NCI-H146 treated with DMSO at 0.1 percent for 48 hours (cell line): Measurements from ENCODE around the gene FAM227A.
"Not testable (repeated sequence)": the region's sequence is repeated elsewhere in the genome, so short reads cannot be mapped to it uniquely, and the experiment has no call there.

Experiments
- DNase-seq: peaks from one replicate; lab custom pipeline; 2025; ENCODE audit not compliant: unreplicated experiment; lab: John Stamatoyannopoulos, UW

Gene FAM227A

DNA sequence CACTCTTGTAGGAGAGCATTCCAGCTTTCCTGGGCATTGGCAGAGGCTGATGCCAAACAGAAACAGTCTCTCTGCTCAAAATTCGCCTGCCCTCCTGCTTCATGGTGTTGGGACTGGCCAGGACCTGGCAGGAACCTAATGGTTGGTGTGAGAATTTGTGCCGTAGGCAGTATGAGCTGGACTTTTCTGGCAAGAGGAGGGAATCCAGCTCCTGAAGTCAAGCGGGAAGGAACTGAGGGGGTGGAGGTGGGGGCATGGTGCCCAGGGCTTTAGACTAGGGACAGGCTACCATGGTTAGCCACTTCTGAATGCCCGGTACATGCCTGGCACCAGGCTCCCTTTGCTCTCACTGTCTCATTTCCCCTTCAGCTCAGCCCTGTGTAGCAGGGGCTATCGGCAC lies 18.7 kb upstream of the FAM227A start:
- DNase-seq = no peak

DNA sequence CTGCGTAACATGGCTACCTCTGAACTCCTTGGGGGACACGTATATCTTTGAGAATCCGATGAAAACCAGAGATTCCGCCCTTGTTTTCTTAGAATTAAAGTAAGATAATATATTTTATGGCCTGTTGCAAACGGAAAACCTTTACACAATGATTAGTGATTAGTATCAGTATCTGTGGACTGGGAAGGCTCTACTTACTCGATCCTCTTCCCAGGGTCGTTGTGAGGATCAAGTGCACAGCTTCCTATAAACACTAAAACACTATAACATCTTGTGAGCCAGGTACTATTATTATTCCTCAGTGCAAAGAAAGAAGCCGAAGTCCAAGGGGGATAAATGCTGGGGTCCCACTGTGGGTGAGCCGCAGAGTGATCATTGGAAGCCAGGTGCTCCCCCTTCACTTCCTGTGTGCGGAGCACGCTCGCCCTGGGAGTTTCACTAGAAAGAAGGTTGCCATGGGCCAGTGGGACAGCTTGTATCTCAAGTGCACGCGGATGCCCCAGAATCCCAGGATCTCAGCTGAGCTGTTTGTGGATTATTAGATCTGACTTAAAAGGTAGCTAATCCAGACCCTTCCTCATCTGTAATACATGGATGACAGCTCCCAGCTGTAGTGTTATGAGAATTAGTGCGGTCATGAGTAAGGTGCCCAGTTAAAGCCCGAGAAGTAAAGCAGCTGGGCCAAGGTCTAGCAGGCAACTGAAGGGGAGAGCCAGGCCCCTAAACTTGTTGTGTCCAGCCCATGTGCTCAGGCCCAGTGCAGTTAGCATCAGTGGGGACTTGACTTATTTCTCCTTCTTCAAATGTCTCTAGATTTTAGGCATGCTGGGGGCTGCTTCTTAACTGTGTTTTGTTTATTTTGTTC lies 1.1 kb upstream of the FAM227A start:
- DNase-seq = peak; percentile 19

DNA sequence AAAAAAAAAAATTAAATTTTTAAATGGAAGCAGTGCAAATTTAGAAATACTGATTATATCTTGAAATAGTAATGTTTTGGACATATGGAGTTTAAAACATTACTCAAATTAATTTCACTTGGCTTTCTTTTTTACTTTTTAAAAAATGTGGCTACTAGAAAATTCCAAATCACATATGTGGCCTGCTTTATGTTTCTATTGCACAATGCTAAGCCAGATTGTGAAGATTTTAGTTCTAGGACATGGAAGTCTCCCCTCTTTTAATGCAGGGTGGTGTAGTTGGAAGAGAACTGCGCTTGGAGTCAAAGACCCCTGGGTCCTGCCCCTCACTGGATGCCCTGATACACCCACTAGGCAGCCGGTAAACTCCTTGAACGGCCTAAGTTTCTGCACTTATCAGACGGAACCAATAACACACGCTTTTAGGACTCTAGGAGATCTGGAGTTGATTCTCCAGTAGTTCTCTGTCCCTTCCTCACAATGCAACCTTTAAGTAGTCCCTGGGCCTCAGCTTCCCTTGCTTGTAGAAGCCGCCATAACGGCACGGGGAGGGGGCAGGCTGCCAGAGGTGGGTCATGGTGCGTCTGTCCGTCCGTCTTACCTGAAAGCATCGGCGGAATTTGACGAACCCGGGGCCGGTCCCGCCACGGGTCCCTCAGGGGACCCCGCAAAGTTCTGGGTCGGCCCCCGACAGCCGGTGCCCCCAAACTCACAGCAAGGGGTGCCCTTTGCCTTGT lies 505 bp downstream of the FAM227A start:
- DNase-seq = peak; percentile 34

DNA sequence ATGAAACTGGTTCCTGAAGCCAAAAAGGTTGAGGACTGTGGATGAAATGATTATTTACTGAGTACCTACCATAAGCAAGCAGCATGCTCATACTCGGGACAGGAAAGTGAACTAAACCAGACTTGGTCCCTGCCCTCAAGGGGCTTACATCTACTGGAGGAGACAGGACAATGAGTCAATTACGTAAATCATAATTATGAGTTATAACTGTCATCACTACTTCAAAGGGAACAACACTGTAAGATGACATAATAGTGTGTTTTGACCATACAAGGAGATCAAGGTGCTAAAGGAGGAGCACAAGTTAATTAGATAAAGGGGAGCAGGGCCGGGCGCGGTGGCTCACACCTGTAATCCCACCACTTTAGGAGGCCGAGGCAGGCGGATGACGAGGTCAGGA lies 2.5 kb downstream of the FAM227A start:
- DNase-seq = no peak

DNA sequence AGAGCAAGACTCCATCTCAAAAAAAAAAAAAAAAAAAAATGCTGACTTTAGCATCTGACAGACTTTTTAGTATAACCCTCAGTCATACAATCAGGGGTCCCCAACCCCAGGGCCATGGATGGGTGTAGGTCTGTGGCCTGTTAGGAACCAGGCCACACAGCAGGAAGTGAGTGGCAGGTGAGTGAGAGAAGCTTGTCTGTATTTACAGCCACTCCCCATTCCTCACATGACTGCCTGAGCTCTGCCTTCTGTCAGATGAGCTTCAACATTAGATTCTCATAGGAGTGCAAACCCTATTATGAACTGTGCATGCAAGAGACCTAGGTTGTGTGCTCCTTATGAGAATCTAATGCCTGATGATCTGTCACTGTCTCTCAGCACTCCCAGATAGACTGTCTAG lies 3.3 kb downstream of the FAM227A start:
- no peak for DNase-seq

DNA sequence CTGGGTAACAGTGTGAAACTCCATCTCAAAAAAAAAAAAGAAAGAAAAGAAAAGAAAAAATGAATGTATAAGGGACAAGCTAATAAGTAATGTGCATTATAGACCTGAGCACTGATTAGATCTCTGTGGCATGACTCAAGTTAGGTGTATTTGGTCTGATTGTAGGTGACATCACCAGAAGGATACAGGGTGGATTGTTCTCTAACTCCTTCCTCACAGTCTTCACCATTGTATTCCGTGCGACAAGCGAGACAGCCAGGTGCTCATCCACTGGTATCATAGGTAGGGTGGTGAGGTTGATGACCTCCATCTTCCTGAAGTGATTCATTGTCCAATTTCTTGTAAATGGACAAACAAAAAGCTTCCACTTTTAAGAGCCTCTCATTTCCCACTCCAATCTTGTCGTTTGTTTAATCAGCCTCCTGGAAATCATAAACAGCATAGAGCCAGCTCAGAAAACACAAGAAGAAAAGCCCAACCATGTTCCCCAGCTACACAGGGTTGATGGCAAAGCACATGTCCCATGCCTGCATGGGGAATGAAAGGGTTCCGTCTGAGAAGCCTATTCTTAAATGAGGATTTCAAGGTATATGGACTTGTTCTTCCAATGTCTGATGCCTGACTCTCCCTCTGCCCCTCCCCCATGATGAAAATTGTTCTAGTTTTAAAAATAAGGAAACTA lies 6.2 kb downstream of the FAM227A start:
- no peak for DNase-seq

DNA sequence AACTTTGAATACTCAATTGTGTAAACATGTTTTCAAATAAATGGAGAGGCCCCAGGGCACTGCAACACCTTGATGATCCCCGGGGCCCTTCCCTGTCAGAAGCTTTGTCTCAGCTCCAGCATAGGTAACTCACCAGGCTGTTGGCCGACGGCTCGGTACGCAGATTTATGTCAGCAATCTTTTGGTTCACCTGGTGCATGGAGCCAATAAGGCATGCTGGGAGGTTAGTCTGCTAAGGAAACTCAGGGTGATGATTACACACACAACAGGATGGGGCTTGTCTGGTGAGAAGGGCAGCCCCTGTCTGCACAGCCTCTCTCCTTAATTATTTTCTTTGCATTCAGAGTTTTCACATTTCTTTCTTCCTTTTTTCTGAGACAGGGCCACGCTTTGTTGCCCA lies 10.8 kb downstream of the FAM227A start:
- DNase-seq = no peak

DNA sequence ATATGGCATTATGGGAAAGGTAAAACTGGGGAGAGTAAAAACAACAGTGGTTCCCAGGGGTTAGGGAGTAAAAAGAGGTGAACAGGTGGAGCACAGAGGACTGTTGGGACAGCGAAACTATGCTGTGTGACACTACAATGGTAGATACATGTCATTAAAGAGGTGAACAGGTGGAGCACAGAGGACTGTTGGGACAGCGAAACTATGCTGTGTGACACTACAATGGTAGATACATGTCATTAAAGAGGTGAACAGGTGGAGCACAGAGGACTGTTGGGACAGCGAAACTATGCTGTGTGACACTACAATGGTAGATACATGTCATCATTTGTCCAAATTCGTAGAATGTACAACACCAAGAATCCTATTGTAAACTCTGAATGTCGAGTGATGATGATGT lies 11.9 kb downstream of the FAM227A start:
- not testable (repeated sequence) for DNase-seq

DNA sequence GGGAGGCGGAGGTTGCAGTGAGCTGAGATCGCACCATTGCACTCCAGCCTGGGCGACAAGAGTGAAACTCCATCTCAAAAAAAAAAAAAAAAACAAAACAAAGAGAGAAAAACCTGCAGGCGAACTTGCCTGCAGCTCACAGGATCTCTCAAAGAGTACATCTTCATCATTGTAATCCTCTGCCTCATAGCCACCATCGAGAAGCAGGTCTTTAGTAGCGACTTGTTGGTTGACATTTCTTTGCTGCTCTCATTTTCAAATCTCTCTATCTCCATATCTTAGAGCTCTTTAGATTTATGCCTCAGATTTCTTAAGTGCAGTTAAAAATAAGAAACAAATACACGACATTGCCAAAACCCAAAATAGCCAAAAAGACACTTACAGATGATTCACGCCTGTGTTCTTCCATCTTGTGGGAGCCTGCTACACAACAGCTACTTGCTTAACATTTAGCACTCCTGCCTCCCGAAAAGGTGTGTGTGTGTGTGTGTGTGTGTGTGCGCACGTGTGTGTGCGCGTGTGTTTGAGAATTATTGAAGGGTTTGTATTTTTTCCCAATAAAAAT lies 14.6 kb downstream of the FAM227A start:
- no peak for DNase-seq

DNA sequence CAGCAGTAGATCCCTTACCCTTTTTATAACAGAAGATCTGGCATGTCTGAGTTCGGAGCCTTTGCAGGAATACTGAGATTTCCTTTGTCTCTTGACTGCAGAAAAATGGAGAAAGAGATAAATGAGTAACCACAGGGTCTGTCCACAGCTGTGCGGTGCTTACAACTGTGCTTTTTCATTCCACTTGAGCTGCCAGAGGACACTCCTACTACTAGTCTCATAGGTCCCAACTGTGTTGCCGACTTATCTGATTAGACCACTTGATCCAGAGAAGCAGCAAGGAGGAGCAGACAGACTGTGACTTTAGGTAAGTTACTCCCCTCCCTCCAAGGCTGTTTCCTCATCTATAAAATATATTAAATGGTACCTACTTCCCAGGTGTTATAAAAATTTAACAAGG lies 17.5 kb downstream of the FAM227A start:
- no peak for DNase-seq

DNA sequence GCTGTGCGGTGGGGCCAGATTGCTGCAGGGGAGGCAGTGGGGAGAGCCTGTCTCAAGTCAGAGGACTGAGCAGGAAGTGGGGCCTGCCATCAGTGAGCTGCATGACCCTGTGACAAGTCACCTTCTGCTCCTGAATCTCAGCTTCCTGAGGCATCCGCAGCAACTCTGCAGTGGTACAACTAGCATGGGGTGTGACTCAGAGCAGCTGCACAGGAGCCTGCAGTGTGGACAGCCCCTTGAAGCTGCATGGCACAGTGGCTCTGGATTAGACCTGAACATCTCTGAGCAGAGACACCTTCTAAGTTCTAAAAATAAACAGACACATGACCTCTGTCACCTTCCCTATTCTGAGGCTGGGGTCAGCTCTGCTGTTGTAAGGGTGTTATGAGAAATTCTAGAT lies 18.0 kb downstream of the FAM227A start:
- no peak for DNase-seq

DNA sequence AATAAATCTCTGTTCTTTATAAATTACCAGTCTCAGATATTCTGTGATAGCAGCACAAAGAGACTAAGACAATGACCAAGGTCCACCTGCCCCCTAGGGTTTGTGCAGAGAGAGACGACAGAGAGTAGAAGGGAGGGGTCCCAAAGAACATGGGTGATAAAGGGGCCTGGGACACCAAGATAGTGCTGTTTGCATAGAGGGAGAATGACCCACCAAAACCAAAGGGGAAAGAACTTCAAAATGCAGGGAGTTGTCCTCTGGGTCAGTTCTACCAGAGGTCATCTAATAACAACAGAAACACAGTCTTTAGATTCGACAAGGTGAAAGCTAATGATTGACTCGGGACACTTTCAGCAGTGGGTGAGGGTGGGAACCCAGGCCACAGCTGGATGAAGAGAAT lies 23.7 kb downstream of the FAM227A start:
- no peak for DNase-seq

DNA sequence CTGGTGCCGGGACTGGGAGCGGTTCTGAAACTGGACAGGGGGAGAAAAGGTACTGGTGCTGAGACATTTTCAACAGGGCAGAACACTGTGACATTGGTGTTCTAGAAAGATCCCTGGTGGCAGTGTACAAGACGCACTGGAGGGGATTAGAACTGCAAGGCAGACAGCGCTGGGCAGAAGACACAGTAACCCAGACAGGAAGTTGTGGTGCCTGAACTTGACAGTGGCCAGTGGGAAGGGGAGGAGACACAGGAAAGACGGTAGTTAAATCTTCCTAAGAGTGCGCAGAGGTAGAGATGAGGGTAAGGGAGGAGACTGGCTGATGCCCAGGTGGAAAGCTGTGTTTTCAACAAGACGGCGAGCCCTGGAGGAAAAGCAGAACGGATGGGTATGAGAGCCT lies 24.5 kb downstream of the FAM227A start:
- DNase-seq = no peak

DNA sequence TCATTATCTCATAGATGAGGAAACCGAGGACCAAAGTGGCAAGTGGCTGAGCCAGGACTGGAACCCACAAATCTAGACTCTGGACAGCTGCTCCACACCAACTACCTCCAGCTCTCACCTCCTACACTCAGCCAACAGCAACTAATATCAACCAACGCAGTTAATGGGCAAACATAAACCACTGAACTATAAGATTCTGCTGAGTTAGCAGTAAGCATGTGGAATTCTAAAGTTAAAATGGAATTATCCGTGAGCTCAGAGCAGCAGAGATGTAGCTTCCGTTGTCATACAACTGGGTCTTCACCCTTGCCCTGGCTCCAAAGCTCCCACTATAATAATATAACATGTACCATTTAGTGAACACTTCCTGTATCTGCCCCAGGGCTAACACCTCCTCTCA lies 27.1 kb downstream of the FAM227A start:
- no peak for DNase-seq

DNA sequence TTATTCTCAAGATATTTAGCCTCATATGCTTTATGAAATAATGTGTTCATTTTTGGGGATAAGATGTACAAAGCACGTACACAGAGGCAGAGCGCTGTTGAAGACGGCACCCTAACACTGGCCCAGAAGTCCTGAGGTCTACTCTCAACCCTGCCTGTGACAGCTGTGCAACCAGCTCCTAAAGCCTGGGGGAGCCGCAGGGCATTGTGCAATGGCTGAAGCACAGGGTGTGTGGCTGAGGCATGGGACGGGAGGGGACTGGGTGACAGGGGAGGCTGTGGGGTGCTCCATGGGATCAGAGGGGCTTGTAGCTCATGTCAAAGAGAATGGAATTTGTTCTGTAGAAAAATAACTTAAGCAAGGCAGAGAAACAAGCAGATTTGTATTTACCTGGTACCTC lies 27.7 kb downstream of the FAM227A start:
- DNase-seq = no peak

DNA sequence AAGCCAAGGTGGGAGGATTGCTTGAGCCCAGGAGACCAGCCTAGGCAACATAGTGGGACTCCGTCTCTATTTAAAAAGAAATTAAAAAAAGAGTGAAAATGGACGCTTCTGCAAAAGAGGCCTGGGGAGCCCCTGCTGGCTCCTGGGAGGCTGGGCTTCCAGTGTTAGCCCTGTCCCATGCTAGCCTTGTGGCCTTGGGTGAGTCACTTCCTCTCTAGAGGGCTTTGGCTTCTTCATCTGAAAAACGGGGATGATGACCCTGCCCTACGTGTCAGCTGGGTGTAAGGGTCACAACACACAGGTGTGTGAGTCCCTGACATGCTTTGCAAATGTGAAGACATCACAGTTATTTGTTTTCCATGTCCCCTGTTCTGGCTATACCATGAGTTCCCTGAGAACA lies 32.8 kb downstream of the FAM227A start:
- DNase-seq = no peak

DNA sequence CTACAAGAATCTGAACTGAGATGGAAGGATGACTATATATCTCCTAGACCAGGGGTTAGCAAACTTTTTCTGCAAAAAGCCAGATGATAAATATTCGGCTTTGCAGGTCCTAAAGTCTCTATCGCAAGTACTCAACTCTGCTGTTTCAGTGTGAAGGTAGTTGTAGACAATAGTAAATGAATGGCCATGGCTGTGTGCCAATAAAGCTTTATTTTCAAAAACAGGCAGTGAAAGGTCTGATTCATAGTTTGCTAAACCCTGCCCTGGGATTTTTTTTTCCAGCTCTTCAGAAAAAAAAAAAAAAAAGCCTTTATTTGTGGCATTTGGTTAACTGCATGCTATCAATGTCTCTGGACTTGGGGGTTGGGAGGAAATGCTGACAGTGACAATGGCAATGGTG lies 37.5 kb downstream of the FAM227A start:
- no peak for DNase-seq

DNA sequence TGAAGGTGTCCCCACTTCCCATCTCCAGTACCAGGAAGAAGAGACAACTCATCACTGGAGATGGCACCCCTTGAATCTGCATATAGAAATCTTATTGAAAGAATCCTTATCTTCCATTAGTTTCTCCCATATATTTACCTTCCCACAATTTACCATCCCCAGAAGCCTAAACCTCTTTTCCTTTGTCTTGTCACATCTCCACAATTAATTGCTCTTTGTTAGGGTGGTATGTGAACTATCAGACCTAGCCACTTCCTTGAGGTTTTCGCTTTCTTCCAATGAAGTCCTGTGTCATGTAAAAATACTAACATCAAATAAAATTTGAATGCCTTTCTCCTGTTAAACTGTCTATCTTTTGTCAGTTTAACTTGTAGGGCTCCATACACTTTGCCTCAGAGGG lies 37.9 kb downstream of the FAM227A start:
- no peak for DNase-seq

DNA sequence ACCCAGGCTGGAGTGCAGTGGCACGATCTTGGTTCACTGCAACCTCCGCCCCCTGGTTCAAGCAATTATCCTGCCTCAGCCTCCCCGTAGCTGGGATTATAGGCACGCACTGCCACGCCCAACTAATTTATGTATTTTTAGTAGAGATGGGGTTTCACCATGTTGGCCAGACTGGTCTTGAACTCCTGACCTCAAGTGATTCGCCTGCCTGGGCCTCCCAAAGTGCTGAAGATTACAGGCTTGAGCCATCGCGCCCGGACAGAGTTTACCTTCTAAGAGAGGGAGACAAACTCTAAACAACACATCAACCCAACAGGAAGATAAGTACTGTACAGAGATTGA lies 41.2 kb downstream of the FAM227A start:
- DNase-seq = not testable (repeated sequence)

DNA sequence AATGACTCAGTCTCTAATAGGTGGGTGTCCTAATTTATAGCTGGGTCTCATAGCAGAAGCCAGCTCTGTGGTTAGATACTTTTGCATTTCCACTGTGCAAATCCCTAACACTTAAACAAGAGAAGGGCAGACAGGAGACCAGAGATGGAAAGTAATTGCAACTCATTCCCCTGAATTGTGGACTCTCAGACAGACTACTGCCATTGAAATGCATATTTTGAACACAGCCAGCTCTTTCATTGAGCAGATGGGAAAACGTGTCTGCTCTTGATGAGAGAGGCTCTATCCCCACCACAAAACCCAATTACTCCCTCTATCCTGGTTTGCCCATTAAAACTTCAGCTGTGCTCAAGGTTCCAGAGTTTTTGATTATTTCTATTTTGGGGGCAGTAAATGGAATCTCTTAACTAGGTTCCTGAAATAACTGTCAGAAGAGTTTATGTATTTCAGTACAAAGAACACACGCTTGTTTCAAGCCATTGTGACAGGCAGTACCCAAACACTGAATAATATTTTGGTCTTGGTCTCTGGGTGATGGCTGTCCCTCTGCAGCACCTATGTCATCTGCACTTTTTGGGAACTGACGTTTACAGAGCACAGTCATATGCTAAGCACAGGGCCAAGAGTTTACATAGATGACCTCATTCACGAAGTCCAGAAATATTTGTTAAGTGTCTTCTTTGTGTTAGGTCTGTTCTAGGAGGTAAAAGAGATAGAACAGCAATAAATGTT lies 41.7 kb downstream of the FAM227A start:
- no peak for DNase-seq

DNA sequence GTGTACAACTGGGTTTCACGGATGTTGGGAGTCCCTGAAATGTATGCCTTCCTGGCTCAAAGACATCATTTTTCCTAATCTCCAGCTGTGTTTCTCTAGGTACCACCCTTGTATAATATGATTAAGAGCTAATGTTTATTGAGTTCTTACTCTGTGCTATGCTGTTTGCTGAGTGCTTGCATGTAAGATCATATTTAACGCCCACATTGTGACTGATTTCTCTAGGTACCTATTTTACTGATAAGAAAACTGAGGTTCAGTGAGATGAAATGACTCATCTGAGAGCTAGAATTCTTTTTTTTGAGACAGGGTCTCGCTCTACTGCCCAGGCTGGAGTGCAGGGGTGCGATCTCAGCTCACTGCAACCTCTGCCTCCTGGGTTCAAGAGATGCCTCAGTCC lies 42.6 kb downstream of the FAM227A start:
- no peak for DNase-seq
